B cell (primary cell): ENCODE results near the gene AUP1.

Experiments
- CTCF ChIP-seq: fragments of 200-600 bp; IDR thresholded peaks from one replicate; pipeline ENCODE4 v1.8.0; 2022; ENCODE audit warnings: antibody characterized with exemption, mild to moderate bottlenecking
- EZH2 ChIP-seq: IDR thresholded peaks from 2 replicates; pipeline ENCODE4 v1.6.1; 2012; ENCODE audit warnings: borderline replicate concordance, low read depth, mild to moderate bottlenecking, moderate library complexity, low read length; ENCODE audit not compliant: insufficient read depth, poor library complexity, severe bottlenecking

GRCh38 chr2:74558284-74559230 lies 29.1 kb upstream of the AUP1 start:
- no peak for TF ChIP-seq CTCF
- TF ChIP-seq EZH2 = no peak
